Esophagus muscularis mucosa (tissue), 4 donors: ENCODE data around the gene ICOSLG. TPM values are rescaled to one million over a fixed set of nuclear protein-coding genes. Genes with fewer than 3 reads are reported as not detected.
A peak's percentile ranks its signal among the peaks of the same experiment; 100 is the strongest.
"Not testable (repeated sequence)": the region's sequence is repeated elsewhere in the genome, so short reads cannot be mapped to it uniquely, and the experiment has no call there.

ENCODE experiments used
- DNase-seq: peaks from one replicate; pipeline ENCODE4 v3.0.0-alpha.2; 2017; ENCODE audit errors: extremely low spot score
- H3K27ac ChIP-seq, 4 donors: fragments of 200-600 bp; sonication (generic); replicated peaks in 1 of 4; 1 replicate in 3 of 4; 2 replicates in 1 of 4; pipeline ENCODE4 v1.5.1; 2016 to 2019; ENCODE audit warnings: mild to moderate bottlenecking in 1 of 4
- H3K27me3 ChIP-seq, 4 donors: fragments of 200-600 bp; sonication (generic); one replicate each; pipeline versions ENCODE4 v1.5.1 to v1.6.0; 2016 to 2019
- H3K36me3 ChIP-seq, 4 donors: fragments of 200-600 bp; sonication (generic); one replicate each; pipeline ENCODE4 v1.5.1; 2016 to 2019
- H3K4me1 ChIP-seq, 4 donors: fragments of 200-600 bp; sonication (generic); one replicate each; pipeline ENCODE4 v1.5.1; 2016 to 2019
- H3K4me3 ChIP-seq, 4 donors: fragments of 200-600 bp; sonication (generic); 1 replicate in 2 of 4; 2 replicates in 2 of 4; pipeline ENCODE4 v1.5.1; 2016 to 2019; ENCODE audit warnings: mild to moderate bottlenecking in 4 of 4, moderate library complexity in 1 of 4
- H3K9me3 ChIP-seq, 4 donors: fragments of 200-600 bp; sonication (generic); 1 replicate in 3 of 4; 2 replicates in 1 of 4; pipeline ENCODE4 v1.5.1; 2016 to 2019
- CTCF ChIP-seq, 3 experiments: fragments of 200-600 bp in 2 of 3; fragments of 450-650 bp in 1 of 3; sonication (generic) in 2 of 3; IDR thresholded peaks; one replicate each; pipeline ENCODE4 v1.5.1; 2017 to 2019; ENCODE audit warnings: antibody characterized with exemption in 3 of 3, mild to moderate bottlenecking in 2 of 3, moderate library complexity in 1 of 3
- POLR2A ChIP-seq: fragments of 450-650 bp; IDR thresholded peaks from one replicate; pipeline ENCODE4 v1.6.1; 2017; ENCODE audit warnings: antibody characterized with exemption, moderate library complexity, mild to moderate bottlenecking, low read depth
- WGBS: methylation state at CpG from one replicate; pipeline ENCODE4 v1.1.5; 2018; 5-methylcytosine and 5-hydroxymethylcytosine counted together
- intact Hi-C: fragments of 100-400 bp; cut with DNase I; formaldehyde crosslinking; loops from one replicate; pipeline ENCODE4 v1.15.1; 2023
- total RNA-seq, 4 donors: library from RNA; depleted of rRNA; stranded (reverse); fragments of >200 nt; gene quantifications; one replicate each; pipeline versions ENCODE4 v1.1.0 to v1.2.1, GENCODE V29; 2016

Gene ICOSLG
- total RNA-seq, 4 donors from 2014 or later: 0.42 to 1.7 (median 0.95) TPM

DNA sequence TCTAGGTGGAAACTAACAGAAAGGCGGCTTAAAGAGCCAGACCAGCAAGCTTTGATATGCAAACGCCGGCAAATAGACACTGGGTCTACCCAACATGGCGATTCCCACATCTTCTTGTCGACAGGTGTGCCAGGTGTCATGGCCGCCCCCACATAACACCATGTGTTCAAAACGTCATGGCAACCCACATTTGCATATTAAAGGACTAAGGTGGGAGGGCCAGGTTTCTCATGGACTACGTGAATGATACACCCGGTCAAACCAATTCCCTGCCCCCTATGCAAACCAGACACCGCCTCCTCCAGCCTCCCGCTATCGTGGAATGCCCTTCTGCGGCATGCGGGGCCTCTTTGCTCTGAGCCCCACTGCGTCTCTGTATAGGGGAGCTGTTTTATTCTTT lies 41.3 kb downstream of the ICOSLG start:
- intact Hi-C loops: no loop called here
- TF ChIP-seq POLR2A (no peak), CTCF (IDR thresholded peaks at IDR 0.05) (no peak)
- H3K27me3 ChIP-seq: peaks cover 0 to 6% (median 0%) of the 10 kb centered on the region in 4 donors
- H3K4me3 ChIP-seq: no peak overlapping the region
- no peak for DNase-seq
- no peaks in the 10 kb centered on the region for H3K9me3 ChIP-seq
- no peak overlapping the region for H3K27ac ChIP-seq
- H3K4me1 ChIP-seq: no peaks in the 10 kb centered on the region
- 71% methylated on average over 15 of the region's 15 CpGs for WGBS
- no peaks in the 10 kb centered on the region for H3K36me3 ChIP-seq

- intact Hi-C loops, H3K9me3 ChIP-seq, H3K36me3 ChIP-seq, H3K27me3 ChIP-seq, H3K4me1 ChIP-seq, H3K4me3 ChIP-seq, DNase-seq, H3K27ac ChIP-seq: not testable (repeated sequence)
- WGBS: no CpG with 5 or more reads among the region's 21 CpGs
These were observed 43.6 kb downstream of the ICOSLG start for GRCh38 chr21:44197156-44197516.

- DNase-seq, H3K4me1 ChIP-seq, H3K4me3 ChIP-seq, intact Hi-C loops, H3K27ac ChIP-seq, H3K27me3 ChIP-seq, H3K36me3 ChIP-seq, H3K9me3 ChIP-seq: not testable (repeated sequence)
- WGBS: no CpG with 5 or more reads among the region's 22 CpGs
These were observed 44.3 kb downstream of the ICOSLG start for GRCh38 chr21:44196212-44197155.

GRCh38 chr21:44194888-44195287 lies 45.9 kb downstream of the ICOSLG start:
- H3K36me3 ChIP-seq, H3K4me3 ChIP-seq, intact Hi-C loops, DNase-seq, H3K9me3 ChIP-seq, H3K27ac ChIP-seq, H3K4me1 ChIP-seq, H3K27me3 ChIP-seq: not testable (repeated sequence)
- WGBS: no CpG with 5 or more reads among the region's 9 CpGs

DNA sequence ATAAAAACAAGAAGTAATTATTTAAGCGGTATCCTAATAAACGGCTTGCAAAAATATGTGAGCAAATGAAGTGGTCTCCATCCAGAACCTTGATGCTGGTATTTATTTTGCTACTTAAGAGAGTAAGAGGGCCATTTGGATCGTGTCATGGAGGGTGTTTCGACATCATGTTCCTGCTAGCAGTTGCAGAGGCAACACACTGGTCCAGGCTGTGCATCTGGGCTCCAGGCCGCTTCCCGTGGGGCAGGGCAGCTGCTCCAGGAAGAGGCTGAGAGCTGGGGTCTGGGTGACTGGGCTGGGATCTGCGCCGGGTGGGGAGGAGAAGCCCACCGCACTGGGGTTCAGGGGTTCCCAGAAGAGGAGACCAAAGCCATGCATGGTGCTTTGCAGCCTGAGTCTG lies 46.3 kb downstream of the ICOSLG start:
- H3K27ac ChIP-seq, H3K27me3 ChIP-seq, H3K9me3 ChIP-seq, H3K4me1 ChIP-seq, DNase-seq, intact Hi-C loops, H3K36me3 ChIP-seq, H3K4me3 ChIP-seq: not testable (repeated sequence)
- WGBS: no CpG with 5 or more reads among the region's 9 CpGs

DNA sequence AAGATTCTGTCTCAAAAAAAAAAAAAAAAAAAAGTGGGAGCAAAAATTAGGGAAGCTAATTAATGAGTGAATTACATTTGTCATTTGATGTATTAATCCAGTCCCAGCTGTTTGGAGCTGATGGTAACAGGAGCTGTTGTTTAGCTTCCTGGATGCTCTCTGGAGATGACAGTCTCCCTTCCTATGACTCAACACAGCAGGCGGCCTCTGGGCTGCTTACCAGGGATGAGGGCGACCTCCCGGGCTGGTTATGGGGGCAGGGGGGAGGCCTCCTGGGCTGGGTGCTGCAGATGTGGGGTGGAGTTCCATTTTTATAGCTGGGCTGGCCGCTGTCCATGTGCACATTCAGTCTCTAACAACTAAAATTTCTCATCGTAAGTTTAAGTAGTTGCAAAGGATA lies 47.6 kb downstream of the ICOSLG start:
- H3K36me3 ChIP-seq, intact Hi-C loops, H3K4me3 ChIP-seq, H3K4me1 ChIP-seq, DNase-seq, H3K27ac ChIP-seq, H3K9me3 ChIP-seq, H3K27me3 ChIP-seq: not testable (repeated sequence)
- WGBS: no CpG with 5 or more reads among the region's 5 CpGs

- H3K9me3 ChIP-seq, DNase-seq, H3K4me3 ChIP-seq, H3K27me3 ChIP-seq, intact Hi-C loops, H3K4me1 ChIP-seq, H3K36me3 ChIP-seq: not testable (repeated sequence)
- H3K27ac ChIP-seq: peak overlapping the region in 1 of 4 donors; percentile 36
- no CpG with 5 or more reads among the region's 12 CpGs for WGBS
These were observed 50.1 kb downstream of the ICOSLG start for GRCh38 chr21:44190349-44191271.

DNA sequence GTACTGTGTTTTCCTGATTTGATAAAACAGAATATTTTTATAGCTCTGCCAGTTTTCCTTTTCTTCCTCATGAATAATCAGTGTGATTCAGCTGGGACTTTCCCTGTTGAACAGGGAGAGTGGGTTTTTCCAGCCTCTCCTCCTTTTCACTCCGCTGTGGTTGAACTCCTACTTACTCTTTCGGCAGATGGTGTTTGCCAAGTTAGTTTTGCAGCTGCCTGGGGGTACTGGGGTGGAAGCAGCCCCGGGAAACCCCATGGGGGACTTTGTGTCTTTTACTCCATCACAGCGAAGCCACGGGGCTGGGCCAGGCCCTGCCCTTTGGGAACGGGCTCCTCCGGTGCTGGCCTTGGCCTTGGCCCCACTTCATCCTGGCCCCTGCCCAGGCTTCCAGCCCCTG lies 55.9 kb downstream of the ICOSLG start:
- not testable (repeated sequence) for DNase-seq

DNA sequence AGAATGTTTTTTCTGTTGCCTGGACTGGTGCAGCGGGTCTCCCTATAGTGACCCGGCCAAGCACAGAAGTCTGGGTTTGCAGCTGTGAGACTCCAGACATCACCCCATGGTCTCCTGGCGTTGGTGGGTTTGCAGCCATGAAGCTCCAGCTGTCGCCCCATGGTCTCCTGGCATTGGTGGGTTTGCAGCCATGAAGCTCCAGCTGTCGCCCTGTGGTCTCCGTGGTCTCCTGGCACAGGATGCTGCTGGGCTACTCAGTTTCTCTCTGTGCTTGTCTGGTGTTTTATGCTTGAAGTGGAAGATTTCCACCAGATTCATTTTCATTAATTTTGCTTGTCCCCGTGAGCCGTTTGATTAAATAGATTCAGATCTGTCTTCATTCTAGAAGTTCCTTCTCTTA lies 58.5 kb downstream of the ICOSLG start:
- DNase-seq, H3K9me3 ChIP-seq, H3K36me3 ChIP-seq, H3K27ac ChIP-seq, H3K4me1 ChIP-seq, intact Hi-C loops, H3K27me3 ChIP-seq, H3K4me3 ChIP-seq: not testable (repeated sequence)
- no CpG with 5 or more reads among the region's 8 CpGs for WGBS

More for the DNA sequence above, 55.9 kb downstream of the ICOSLG start:
- intact Hi-C loops, H3K9me3 ChIP-seq, H3K4me1 ChIP-seq, H3K4me3 ChIP-seq, H3K27ac ChIP-seq, H3K27me3 ChIP-seq, H3K36me3 ChIP-seq: not testable (repeated sequence)
- WGBS: no CpG with 5 or more reads among the region's 7 CpGs

GRCh38 chr21:44181506-44181905 lies 59.2 kb downstream of the ICOSLG start:
- H3K9me3 ChIP-seq, H3K36me3 ChIP-seq, H3K4me1 ChIP-seq, H3K27ac ChIP-seq, DNase-seq, H3K27me3 ChIP-seq, H3K4me3 ChIP-seq, intact Hi-C loops: not testable (repeated sequence)
- WGBS: no CpG with 5 or more reads among the region's 4 CpGs

GRCh38 chr21:44176127-44176526 lies 64.6 kb downstream of the ICOSLG start:
- WGBS: no CpG with 5 or more reads among the region's 14 CpGs
- H3K27me3 ChIP-seq, H3K9me3 ChIP-seq, H3K36me3 ChIP-seq, intact Hi-C loops, H3K4me1 ChIP-seq, H3K4me3 ChIP-seq, H3K27ac ChIP-seq, DNase-seq: not testable (repeated sequence)
